ENCODE measurements around the gene OSTC. TPM values are rescaled to one million over a fixed set of nuclear protein-coding genes. Genes with fewer than 3 reads are reported as not detected.

The OSTC gene
- total RNA-seq, 1 donor from 2014 or later, result 92.7 TPM

DNA sequence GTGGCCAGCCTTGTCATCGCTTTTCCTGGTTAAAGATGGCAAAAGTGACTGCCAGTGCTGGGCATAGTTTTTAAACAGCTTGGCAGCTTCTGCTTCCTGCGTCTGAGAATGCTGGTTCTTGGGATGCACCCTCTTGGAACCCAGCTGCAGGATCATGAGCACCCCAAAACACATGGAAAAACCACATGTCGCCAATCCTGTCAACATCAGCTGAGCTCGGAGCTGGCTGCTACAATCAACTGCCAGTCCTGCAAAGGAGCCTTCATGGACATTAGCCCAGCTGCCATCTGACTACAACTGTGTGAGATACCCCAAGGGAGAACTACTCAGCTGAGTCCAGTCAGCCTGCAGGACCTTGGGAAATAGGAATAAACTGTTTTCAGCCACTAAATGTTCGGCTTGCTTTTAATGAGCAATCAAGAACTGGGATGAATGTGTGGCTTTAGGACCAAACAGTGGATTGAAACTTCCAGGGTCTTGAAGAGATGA, 31.0 kb downstream of the OSTC start:
- H3K4me3 ChIP-seq (ENCODE audit: low read depth, low read length), result no peak overlapping the region
- TF ChIP-seq, protein P1, sequence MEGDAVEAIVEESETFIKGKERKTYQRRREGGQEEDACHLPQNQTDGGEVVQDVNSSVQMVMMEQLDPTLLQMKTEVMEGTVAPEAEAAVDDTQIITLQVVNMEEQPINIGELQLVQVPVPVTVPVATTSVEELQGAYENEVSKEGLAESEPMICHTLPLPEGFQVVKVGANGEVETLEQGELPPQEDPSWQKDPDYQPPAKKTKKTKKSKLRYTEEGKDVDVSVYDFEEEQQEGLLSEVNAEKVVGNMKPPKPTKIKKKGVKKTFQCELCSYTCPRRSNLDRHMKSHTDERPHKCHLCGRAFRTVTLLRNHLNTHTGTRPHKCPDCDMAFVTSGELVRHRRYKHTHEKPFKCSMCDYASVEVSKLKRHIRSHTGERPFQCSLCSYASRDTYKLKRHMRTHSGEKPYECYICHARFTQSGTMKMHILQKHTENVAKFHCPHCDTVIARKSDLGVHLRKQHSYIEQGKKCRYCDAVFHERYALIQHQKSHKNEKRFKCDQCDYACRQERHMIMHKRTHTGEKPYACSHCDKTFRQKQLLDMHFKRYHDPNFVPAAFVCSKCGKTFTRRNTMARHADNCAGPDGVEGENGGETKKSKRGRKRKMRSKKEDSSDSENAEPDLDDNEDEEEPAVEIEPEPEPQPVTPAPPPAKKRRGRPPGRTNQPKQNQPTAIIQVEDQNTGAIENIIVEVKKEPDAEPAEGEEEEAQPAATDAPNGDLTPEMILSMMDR (conservative IDR thresholded peaks at IDR 0.05; ENCODE audit: low read depth, low read length), result no peak
- no peak for DNase-seq (ENCODE audit: low read depth)

- no peak overlapping the region for H3K4me3 ChIP-seq (ENCODE audit: low read depth, low read length)
- TF ChIP-seq, protein P1 (conservative IDR thresholded peaks at IDR 0.05; ENCODE audit: low read depth, low read length), result peak; percentile 51
- DNase-seq (ENCODE audit: low read depth), result no peak
Observed at GRCh38 chr4:108683479-108683878, 33.1 kb downstream of the OSTC start.

- TF ChIP-seq, protein P1 (conservative IDR thresholded peaks at IDR 0.05; ENCODE audit: low read depth, low read length), result no peak
- no peak overlapping the region for H3K4me3 ChIP-seq (ENCODE audit: low read depth, low read length)
- peak; percentile 29 for DNase-seq (ENCODE audit: low read depth)
Observed at GRCh38 chr4:108685036-108685686, 34.8 kb downstream of the OSTC start.

DNA sequence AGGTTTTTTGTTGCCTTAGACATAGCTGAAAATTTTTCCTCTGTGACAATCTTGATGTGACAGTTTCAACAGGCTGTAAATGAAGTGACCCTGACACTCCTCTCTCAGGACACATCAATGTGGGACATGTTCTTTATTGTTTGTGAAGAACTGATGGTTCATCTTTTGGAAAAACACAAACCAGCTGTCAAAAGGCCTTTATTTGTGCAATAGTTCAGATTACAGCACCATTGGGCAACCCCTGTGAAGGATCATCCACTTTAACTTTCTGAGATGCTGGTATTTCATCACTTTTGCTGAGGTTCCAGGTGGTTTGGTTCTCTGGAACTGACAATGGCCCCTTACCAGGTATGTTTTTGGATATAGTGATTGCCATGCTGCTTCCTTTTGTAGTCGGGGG, 40.3 kb downstream of the OSTC start:
- H3K4me3 ChIP-seq (ENCODE audit: low read depth, low read length), result no peak overlapping the region
- no peak for DNase-seq (ENCODE audit: low read depth)
- TF ChIP-seq, protein P1 (conservative IDR thresholded peaks at IDR 0.05; ENCODE audit: low read depth, low read length), result no peak

GRCh38 chr4:108693211-108693610, 42.8 kb downstream of the OSTC start:
- no peak for DNase-seq (ENCODE audit: low read depth)
- TF ChIP-seq, protein P1 (conservative IDR thresholded peaks at IDR 0.05; ENCODE audit: low read depth, low read length), result no peak

DNA sequence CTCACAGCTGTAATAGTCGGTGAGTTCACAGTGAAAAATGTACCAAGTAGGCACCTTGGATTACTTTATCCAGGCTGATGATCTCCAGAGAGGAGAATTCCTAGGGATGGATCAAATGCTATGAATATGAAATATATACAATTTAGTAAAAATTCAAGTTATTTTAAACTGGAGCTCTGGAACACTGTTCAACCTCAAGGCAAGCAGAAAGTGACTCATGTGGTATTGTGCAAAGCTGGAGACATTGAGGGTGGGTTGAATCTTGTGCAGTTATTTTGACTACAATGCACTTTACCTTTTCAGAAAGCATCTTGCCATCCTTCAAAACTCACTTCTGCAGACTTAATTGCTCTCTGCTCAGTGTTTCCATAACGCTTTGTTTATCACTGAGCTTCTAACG, 43.4 kb downstream of the OSTC start:
- H3K4me3 ChIP-seq (ENCODE audit: low read depth, low read length), result no peak overlapping the region
- TF ChIP-seq, protein P1 (conservative IDR thresholded peaks at IDR 0.05; ENCODE audit: low read depth, low read length), result no peak
- no peak for DNase-seq (ENCODE audit: low read depth)

More at GRCh38 chr4:108693211-108693610, 42.8 kb downstream of the OSTC start:
- H3K4me3 ChIP-seq (ENCODE audit: low read depth, low read length), result no peak overlapping the region

DNA sequence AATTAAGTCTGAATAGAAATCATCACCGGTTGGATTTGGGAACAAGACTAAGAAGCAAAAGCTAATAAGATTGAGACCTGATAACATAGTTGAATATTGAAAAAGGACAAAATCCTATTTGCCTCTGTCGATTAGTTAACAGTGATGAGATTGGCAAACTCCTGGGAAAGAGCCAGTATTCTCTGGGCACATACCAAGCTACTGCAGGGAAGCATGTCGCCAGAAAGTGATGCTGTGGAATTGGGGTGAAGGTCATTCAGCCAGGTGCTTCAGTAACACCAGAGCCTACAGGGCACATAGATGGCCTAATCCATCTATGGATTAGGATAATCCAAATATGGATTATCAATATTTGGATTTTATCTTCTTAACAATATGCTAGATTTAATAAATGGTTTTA, 44.0 kb downstream of the OSTC start:
- no peak for DNase-seq (ENCODE audit: low read depth)
- no peak overlapping the region for H3K4me3 ChIP-seq (ENCODE audit: low read depth, low read length)
- TF ChIP-seq, protein P1 (conservative IDR thresholded peaks at IDR 0.05; ENCODE audit: low read depth, low read length), result no peak

Measured in epithelial cell of proximal tubule (primary cell).